Measurements from ENCODE around the gene TAS2R16.
A peak's percentile ranks its signal among the peaks of the same experiment; 100 is the strongest.
"Not testable (repeated sequence)": the region's sequence is repeated elsewhere in the genome, so short reads cannot be mapped to it uniquely, and the experiment has no call there.

Gene TAS2R16

DNA sequence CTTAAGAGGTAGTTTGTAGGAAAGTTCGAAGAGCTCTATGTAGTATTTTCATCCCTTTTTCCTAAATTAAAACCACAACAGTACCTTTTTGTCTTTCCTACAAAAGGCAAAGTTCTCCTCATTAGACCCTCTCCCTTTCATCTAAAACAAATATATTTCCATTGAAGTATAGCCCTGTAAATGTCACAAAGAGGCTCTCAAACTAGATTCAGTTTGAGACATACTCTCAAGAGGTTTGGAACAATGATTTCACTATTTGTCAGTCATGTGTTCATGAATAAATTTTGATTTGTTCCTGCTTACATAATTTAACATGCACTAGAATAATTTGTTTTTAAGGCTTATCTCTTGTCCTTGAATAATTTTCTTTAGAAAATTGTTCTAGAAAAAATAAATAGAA is 12.2 kb downstream of the TAS2R16 start:
- DNase-seq, result no peak
- in situ Hi-C loops (cut with MboI; ENCODE audit: low pct_unique_long_range_greater_than_20kb, low sequenced_read_pairs), result no loop called here

DNA sequence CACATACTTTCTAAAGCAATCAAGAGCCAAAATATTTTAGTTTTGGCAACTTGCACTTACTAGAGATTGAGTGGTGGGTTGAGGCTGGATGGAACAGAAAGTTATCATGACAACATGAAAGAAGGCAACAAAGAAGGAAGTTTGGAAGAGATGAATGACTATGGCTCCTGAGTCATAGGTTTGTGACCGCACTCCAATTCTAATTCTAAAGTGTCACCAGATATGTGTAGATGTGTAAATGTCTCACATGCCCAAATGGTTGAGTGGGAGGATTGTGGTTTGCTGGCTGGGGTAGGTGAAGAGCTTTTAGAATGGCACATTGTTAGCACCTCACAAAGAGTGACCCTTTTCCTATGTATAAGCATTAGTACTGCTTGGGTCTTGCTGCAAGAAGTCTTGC is 20.2 kb downstream of the TAS2R16 start:
- peak; percentile 47 for DNase-seq

DNA sequence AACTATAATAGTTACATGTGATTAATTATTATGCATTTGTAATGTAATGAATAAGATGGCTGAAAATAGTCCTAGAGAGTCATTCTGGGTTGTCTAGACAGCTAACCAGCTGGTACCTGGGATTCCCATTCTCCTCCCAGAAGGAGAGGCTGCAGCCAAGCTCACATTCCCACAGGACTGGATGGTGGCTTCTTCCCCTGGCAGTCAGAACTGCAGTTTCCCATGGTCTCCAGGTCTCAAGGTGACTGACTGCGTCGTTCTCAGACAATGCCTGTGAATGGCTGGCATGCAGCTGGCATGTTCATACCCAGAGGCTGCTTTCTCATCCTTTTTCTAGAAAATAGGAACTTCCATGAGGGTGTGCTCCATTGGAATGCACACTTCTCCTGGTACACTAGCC is 21.3 kb downstream of the TAS2R16 start:
- DNase-seq, result no peak
- in situ Hi-C loops (cut with MboI; ENCODE audit: low pct_unique_long_range_greater_than_20kb, low sequenced_read_pairs), result no loop called here

More for the DNA sequence above, 20.2 kb downstream of the TAS2R16 start:
- in situ Hi-C loops (cut with MboI; ENCODE audit: low pct_unique_long_range_greater_than_20kb, low sequenced_read_pairs), result no loop called here

DNA sequence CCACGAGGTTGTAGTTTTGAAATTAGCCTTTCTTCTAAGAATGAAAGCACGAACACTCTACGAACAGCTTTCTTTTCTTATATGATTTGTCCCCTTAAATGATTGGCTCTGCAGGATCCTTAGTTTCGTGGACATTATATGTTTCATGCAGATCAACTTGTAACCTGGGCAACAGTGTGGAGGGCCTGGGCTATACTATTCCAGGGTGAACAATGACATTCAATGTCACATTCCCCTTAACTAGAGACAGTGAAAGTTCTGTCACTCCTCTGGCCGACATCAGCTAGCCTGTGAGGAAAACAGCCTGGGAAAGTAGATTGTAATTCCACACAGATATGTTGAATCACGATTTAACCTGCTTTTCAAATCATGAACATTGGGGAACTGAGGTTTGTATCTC is 23.4 kb downstream of the TAS2R16 start:
- no peak for DNase-seq
- in situ Hi-C loops (cut with MboI; ENCODE audit: low pct_unique_long_range_greater_than_20kb, low sequenced_read_pairs), result no loop called here

DNA sequence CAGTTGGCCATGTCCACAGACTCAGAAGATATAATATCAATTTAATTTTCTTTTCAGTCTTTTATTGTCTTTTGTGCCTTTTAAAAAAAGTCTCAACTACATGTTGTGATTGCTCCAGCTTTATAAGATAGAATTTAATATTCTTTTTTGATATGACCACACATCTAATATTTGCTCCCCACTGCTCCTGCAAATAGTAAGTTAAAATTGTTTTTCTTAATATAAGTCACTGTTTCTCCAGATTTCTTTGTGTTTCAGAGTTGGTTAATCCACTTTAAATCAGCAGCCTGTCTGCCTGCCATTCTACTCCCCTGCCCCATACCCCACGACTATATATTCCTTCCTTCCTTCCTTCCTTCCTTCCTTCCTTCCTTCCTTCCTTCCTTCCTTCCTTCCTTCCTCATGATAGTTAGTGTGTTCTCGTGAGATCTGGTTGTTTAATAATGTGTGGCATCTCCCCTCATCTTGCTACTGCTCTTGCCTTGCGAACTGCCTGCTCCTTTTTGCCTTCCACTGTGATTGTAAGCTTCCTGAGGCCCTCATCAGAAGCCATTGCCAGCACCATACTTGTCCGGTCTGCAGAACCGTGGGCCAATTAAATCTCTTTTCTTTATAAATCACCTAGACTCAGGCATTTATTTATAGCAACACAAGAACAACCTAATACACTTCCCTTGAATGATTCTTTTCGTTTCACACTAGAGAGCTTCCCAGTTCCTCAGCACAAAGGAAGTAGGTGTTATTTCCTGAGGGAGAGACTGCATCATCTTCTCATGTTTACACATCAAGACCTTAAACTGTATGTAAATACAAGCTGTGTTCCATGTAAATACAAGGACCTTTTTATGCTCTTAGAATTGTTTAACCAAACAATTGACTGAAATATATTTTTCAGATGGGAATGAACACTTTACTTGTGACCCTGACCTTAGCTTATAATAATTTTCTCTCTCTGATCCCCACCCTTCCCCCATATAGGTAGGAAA is 24.5 kb downstream of the TAS2R16 start:
- no peak for DNase-seq
- in situ Hi-C loops (cut with MboI; ENCODE audit: low pct_unique_long_range_greater_than_20kb, low sequenced_read_pairs), result no loop called here

DNA sequence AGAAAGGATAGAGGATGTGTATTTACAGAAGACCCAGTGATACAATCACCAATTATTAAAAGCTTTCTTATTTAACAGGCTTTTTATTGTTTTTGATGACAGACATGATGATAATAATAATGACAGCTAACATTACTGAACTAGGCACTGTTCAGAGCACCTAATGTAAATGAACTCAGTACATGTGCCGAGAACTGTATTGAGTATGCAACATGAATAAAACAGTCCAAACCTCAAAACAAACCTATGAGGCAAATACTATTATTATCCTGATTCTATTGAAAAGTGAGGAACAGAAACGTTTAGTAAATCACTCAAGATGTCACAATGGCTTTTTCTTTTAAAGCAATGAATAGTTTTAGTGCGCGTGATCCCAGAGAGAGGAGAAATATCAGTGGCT is 27.1 kb downstream of the TAS2R16 start:
- no peak for DNase-seq
- in situ Hi-C loops (cut with MboI; ENCODE audit: low pct_unique_long_range_greater_than_20kb, low sequenced_read_pairs), result no loop called here

DNA sequence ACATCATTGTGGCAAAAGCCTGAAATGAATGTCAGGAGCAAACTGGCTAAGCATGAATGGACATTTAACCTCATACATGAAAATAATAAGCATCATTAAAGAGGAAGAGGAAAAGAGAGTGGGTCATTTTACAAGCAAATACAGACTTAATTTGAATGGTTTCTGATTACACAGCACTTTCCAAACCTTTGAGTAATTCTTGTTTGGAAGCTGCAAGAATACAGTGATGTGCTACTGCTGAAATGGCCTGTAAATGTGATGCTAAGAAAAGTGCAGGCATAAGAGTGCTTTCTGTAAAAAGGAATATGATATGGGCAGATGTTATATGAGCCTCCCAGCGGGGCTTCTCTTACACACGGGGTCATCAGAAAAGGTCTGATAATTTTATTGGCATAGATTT is 30.2 kb downstream of the TAS2R16 start:
- no peak for DNase-seq
- in situ Hi-C loops (cut with MboI; ENCODE audit: low pct_unique_long_range_greater_than_20kb, low sequenced_read_pairs), result no loop called here

DNA sequence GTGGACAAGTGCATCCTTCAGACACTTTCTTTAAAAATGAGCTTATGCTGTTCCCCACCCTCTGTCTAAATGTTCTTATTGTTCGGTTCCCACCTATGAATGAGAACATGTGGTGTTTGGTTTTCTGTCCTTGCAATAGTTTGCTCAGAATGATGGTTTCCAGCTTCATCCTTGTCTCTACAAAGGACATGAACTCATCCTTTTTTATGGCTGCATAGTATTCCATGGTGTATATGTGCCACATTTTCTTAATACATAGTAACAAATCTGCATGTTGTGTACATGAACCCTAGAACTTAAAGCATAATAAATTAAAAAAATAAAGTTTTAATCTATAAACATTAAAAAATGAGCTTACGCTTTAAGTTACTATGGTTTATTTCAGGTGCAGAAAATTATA is 41.8 kb downstream of the TAS2R16 start:
- in situ Hi-C loops (cut with MboI; ENCODE audit: low pct_unique_long_range_greater_than_20kb, low sequenced_read_pairs); DNase-seq: not testable (repeated sequence)

DNA sequence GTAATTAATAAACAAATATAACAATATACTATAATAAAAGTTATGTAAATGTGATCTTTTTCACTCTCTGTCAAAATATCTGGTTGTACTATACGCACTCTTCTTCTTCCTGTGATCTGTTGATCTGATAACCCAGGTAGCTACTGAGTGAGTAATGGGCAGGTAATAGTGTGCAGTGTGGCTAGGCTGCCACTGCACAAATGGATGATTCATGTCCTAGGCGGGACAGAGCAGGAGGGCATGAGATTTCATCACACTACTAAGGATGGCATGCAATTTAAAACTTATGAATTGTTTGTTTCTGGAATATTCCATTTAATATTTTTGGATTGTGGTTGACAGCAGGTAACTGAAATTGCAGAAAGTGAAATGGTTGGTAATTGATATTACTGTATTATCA is 44.5 kb downstream of the TAS2R16 start:
- no peak for DNase-seq
- in situ Hi-C loops (cut with MboI; ENCODE audit: low pct_unique_long_range_greater_than_20kb, low sequenced_read_pairs), result no loop called here

DNA sequence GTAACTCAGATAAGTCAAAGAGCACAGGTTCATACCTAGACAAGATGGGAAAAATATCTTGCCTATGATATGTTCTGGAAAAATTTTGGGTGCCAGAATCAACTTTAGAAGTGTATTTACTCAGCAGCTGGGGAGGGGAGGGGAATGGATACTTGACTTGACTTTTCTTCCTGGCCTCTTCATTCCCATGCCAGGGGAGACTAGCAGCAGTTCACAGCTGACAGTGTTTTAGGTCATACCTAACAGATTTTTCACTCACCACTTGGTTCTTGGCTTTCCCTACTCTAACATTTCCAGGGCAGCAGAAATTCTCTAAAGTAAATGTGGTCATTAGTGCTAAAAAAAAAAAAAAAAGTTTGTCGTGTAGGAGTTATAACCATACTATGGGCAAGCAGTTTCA is 46.3 kb downstream of the TAS2R16 start:
- in situ Hi-C loops (cut with MboI; ENCODE audit: low pct_unique_long_range_greater_than_20kb, low sequenced_read_pairs), result no loop called here
- no peak for DNase-seq

Measured in KBM-7 (cell line).